IMR-90 (cell line): ENCODE measurements around the gene PEX5L. TPM values are rescaled to one million over a fixed set of nuclear protein-coding genes. Genes with fewer than 3 reads are reported as not detected.

Source experiments
- ATAC-seq: fragments of 200-7000 bp; cut with Tn5 transposase; 2 replicates; pipeline ENCODE4 v1.9.1; 2020; ENCODE audit warnings: low read depth, mild to moderate bottlenecking, moderate library complexity
- BruUV-seq: library from RNA; stranded (reverse); fragments of 400-500 nt; replicated peaks from 2 replicates; lab custom pipeline; 2021; lab: Mats Ljungman, UMichigan
- CTCF ChIA-PET: fragments of 300-600 bp; formaldehyde crosslinking; extraction: SDS; loops from one replicate; lab custom pipeline; 2021; ENCODE audit warnings: antibody characterized with exemption; lab: Yijun Ruan, JAX
- POLR2A ChIA-PET: fragments of 300-600 bp; sonication (Branson Sonifier 250); formaldehyde crosslinking; loops from one replicate; lab custom pipeline; 2022; ENCODE audit warnings: antibody characterized with exemption; ENCODE audit not compliant: unreplicated experiment; lab: Charles Lee
- DNase-seq: peaks from one replicate; pipeline ENCODE4 v3.0.0; 2013
- H2AFZ ChIP-seq: replicated peaks from 2 replicates; pipeline ENCODE3; 2013; ENCODE audit warnings: low read length, mild to moderate bottlenecking; ENCODE audit not compliant: poor library complexity
- H2AK5ac ChIP-seq: 2 replicates; pipeline ENCODE4 v1.6.1; 2013; ENCODE audit warnings: low read depth, low read length, inconsistent platforms
- H2AK9ac ChIP-seq: replicated peaks from 2 replicates; pipeline ENCODE3; 2013; ENCODE audit warnings: mild to moderate bottlenecking, low read depth, low read length, moderate library complexity; ENCODE audit not compliant: poor library complexity
- H2BK120ac ChIP-seq: 2 replicates; pipeline ENCODE4 v1.6.1; 2013; ENCODE audit warnings: low read depth, low read length, inconsistent platforms
- H2BK15ac ChIP-seq: 3 replicates; pipeline ENCODE4 v1.6.1; 2013; ENCODE audit warnings: low read depth, low read length, inconsistent platforms
- H2BK20ac ChIP-seq: 2 replicates; pipeline ENCODE4 v1.6.1; 2013; ENCODE audit warnings: low read depth, mild to moderate bottlenecking, inconsistent platforms, low read length, moderate library complexity
- H2BK5ac ChIP-seq: 2 replicates; pipeline ENCODE4 v1.6.1; 2013; ENCODE audit warnings: mild to moderate bottlenecking, low read depth, low read length, inconsistent platforms; ENCODE audit not compliant: poor library complexity, severe bottlenecking
- H3K14ac ChIP-seq: replicated peaks from 2 replicates; pipeline ENCODE4 v1.6.1; 2013; ENCODE audit warnings: low read depth, low read length, inconsistent platforms
- H3K18ac ChIP-seq: 2 replicates; pipeline ENCODE4 v1.6.1; 2013; ENCODE audit warnings: low read depth, low read length, control low read depth
- H3K23ac ChIP-seq: 2 replicates; pipeline ENCODE4 v1.6.1; 2013; ENCODE audit warnings: low read depth, low read length, inconsistent platforms
- H3K27ac ChIP-seq: 2 replicates; pipeline ENCODE4 v1.5.1; 2013; ENCODE audit warnings: mild to moderate bottlenecking, control low read depth, low read length; ENCODE audit not compliant: insufficient read depth
- H3K27me3 ChIP-seq: 2 replicates; pipeline ENCODE4 v1.6.1; 2013; ENCODE audit warnings: low read length; ENCODE audit not compliant: control insufficient read depth, insufficient read depth
- H3K36me3 ChIP-seq: 2 replicates; pipeline ENCODE4 v1.6.1; 2013; ENCODE audit warnings: low read length, mixed read lengths; ENCODE audit not compliant: control insufficient read depth, insufficient read depth
- H3K4ac ChIP-seq: 2 replicates; pipeline ENCODE4 v1.6.1; 2013; ENCODE audit warnings: low read depth, low read length, inconsistent platforms
- H3K4me1 ChIP-seq: 2 replicates; pipeline ENCODE4 v1.6.1; 2013; ENCODE audit warnings: low read length, mixed read lengths; ENCODE audit not compliant: control insufficient read depth, insufficient read depth
- H3K4me2 ChIP-seq: 2 replicates; pipeline ENCODE4 v1.6.1; 2013; ENCODE audit warnings: low read depth, mild to moderate bottlenecking, control low read depth, low read length, moderate library complexity
- H3K4me3 ChIP-seq: 2 replicates; pipeline ENCODE4 v1.5.1; 2013; ENCODE audit warnings: low read depth, mild to moderate bottlenecking, control low read depth, low read length, moderate library complexity; ENCODE audit not compliant: insufficient read depth
- H3K56ac ChIP-seq: 2 replicates; pipeline ENCODE4 v1.6.1; 2013; ENCODE audit warnings: low read length, inconsistent platforms; ENCODE audit not compliant: insufficient read depth; ENCODE audit errors: extremely low read depth
- H3K79me1 ChIP-seq, 2 experiments: 2 replicates each; pipeline ENCODE4 v1.6.1; 2013; ENCODE audit warnings: low read length in 2 of 2, inconsistent platforms in 1 of 2, low read depth in 1 of 2
- H3K9ac ChIP-seq: 2 replicates; pipeline ENCODE4 v1.6.1; 2013; ENCODE audit warnings: low read depth, low read length, control low read depth
- H3K9me1 ChIP-seq: 2 replicates; pipeline ENCODE4 v1.6.1; 2013; ENCODE audit warnings: low read length, inconsistent platforms; ENCODE audit not compliant: insufficient read depth
- H3K9me3 ChIP-seq: 2 replicates; pipeline ENCODE4 v1.6.1; 2013; ENCODE audit warnings: low read length; ENCODE audit not compliant: control insufficient read depth, insufficient read depth
- H4K20me1 ChIP-seq: 2 replicates; pipeline ENCODE4 v1.6.1; 2013; ENCODE audit warnings: low read length, inconsistent platforms; ENCODE audit not compliant: insufficient read depth
- H4K5ac ChIP-seq: 2 replicates; pipeline ENCODE4 v1.6.1; 2013; ENCODE audit warnings: mild to moderate bottlenecking, low read depth, low read length, control low read depth
- H4K8ac ChIP-seq, 2 experiments: 2 replicates each; pipeline ENCODE4 v1.6.1; 2013; ENCODE audit warnings: low read depth in 2 of 2, low read length in 2 of 2, control low read depth in 1 of 2, inconsistent platforms in 1 of 2
- H4K91ac ChIP-seq: 2 replicates; pipeline ENCODE4 v1.6.1; 2013; ENCODE audit warnings: low read depth, low read length, inconsistent platforms; ENCODE audit not compliant: insufficient read depth
- BHLHE40 ChIP-seq: fragments of 150-350 bp; IDR thresholded peaks from 2 replicates; pipeline ENCODE4 v1.6.1; 2016; ENCODE audit warnings: mild to moderate bottlenecking, low read depth, low read length
- CEBPB ChIP-seq: IDR thresholded peaks from 2 replicates; pipeline ENCODE4 v1.6.1; 2012; ENCODE audit warnings: low read depth, low read length, improper control_type of control experiment
- CTCF ChIP-seq: conservative IDR thresholded peaks from 2 replicates; pipeline ENCODE4 v1.5.1; 2012; ENCODE audit warnings: mild to moderate bottlenecking, low read depth, low read length, improper control_type of control experiment
- FOS ChIP-seq: fragments of 150-350 bp; IDR thresholded peaks from 2 replicates; pipeline ENCODE4 v1.6.1; 2016; ENCODE audit warnings: low read depth, low read length
- MAFK ChIP-seq: IDR thresholded peaks from 2 replicates; pipeline ENCODE4 v1.6.1; 2012; ENCODE audit warnings: low read depth, low read length, improper control_type of control experiment
- MAZ ChIP-seq: IDR thresholded peaks from 2 replicates; pipeline ENCODE4 v1.6.1; 2012; ENCODE audit warnings: low read depth, mild to moderate bottlenecking, low read length, improper control_type of control experiment, moderate library complexity, borderline replicate concordance
- NFE2L2 ChIP-seq: fragments of 150-350 bp; IDR thresholded peaks from 2 replicates; pipeline ENCODE4 v1.6.1; 2016; ENCODE audit warnings: low read depth, mild to moderate bottlenecking, low read length
- POLR2A ChIP-seq: IDR thresholded peaks from 2 replicates; pipeline ENCODE4 v1.6.1; 2012; ENCODE audit warnings: mild to moderate bottlenecking, low read depth, low read length
- RAD21 ChIP-seq: IDR thresholded peaks from 2 replicates; pipeline ENCODE4 v1.6.1; 2012; ENCODE audit warnings: low read length, improper control_type of control experiment
- RCOR1 ChIP-seq: IDR thresholded peaks from 2 replicates; pipeline ENCODE4 v1.6.1; 2012; ENCODE audit warnings: mild to moderate bottlenecking, low read length, improper control_type of control experiment; ENCODE audit not compliant: insufficient replicate concordance
- RFX5 ChIP-seq: IDR thresholded peaks from 2 replicates; pipeline ENCODE4 v1.8.0; 2012; ENCODE audit warnings: low read depth, mild to moderate bottlenecking, low read length, moderate library complexity
- USF2 ChIP-seq: fragments of 150-350 bp; IDR thresholded peaks from 2 replicates; pipeline ENCODE4 v1.6.1; 2017; ENCODE audit warnings: mild to moderate bottlenecking, antibody characterized with exemption, low read length, low read depth
- WGBS, 2 experiments: methylation state at CpG; one replicate each; pipeline versions ENCODE4 v1.1.5 to v1.1.7; 2013; ENCODE audit warnings: missing lambda C conversion rate in 2 of 2; ENCODE audit not compliant: insufficient read length in 1 of 2; ENCODE audit errors: extremely low coverage in 2 of 2; 5-methylcytosine and 5-hydroxymethylcytosine counted together
- dilution Hi-C: fragments of 300-500 bp; cut with HindIII; formaldehyde crosslinking; loops from one replicate; pipeline ENCODE4 v1.14.3; 2018; ENCODE audit warnings: low sequenced_read_pairs; ENCODE audit not compliant: unreplicated experiment
- in situ Hi-C: fragments of 300-500 bp; cut with MboI; formaldehyde crosslinking; loops from 3 replicates; pipeline ENCODE4 v1.14.3; 2019; ENCODE audit warnings: low sequenced_read_pairs, inconsistent platforms, mixed read lengths
- intact Hi-C: fragments of 100-400 bp; cut with micrococcal nuclease; formaldehyde crosslinking; loops from 2 replicates; pipeline ENCODE4 v1.10.0; 2022
- polyA plus RNA-seq, 3 experiments: library from polyadenylated mRNA; depleted of rRNA; stranded (reverse); fragments of >200 nt; gene quantifications; 2 replicates each; pipeline ENCODE4 v1.2.3, GENCODE V29; 2012; ENCODE audit warnings: low replicate concordance in 1 of 3
- total RNA-seq: library from RNA; depleted of rRNA; stranded (reverse); fragments of >200 nt; gene quantifications from 2 replicates; pipeline ENCODE4 v1.2.3, GENCODE V29; 2012

The PEX5L gene
- total and polyA plus RNA-seq, 2 of the 4 experiments (the other 2 are of a cell fraction): not detected

GRCh38 chr3:179896507-179896906 lies 140.2 kb downstream of the PEX5L start:
- dilution Hi-C loops: no loop called here
- H3K23ac ChIP-seq: no peak overlapping the region
- no peak overlapping the region for H2BK15ac ChIP-seq
- CTCF ChIA-PET: interaction anchor here (1.0 kb wide), 1 partner anchor 8 kb away, joined by 3 read pairs; no protein-coding TSS in a partner anchor
- H3K4ac ChIP-seq: no peak overlapping the region
- in situ Hi-C loops: no loop called here
- no peak overlapping the region for H2AFZ ChIP-seq
- no peaks in the 10 kb centered on the region for H4K20me1 ChIP-seq
- H3K9ac ChIP-seq: no peak overlapping the region
- DNase-seq: no peak
- no peak overlapping the region for H3K18ac ChIP-seq
- no peak for TF ChIP-seq USF2
- TF ChIP-seq RFX5: no peak
- TF ChIP-seq RCOR1: no peak
- TF ChIP-seq MAZ: no peak
- no peak for TF ChIP-seq MAFK
- TF ChIP-seq POLR2A: no peak
- TF ChIP-seq CTCF: no peak
- no peak for TF ChIP-seq CEBPB
- no peak for TF ChIP-seq FOS
- no peak for TF ChIP-seq BHLHE40
- TF ChIP-seq RAD21: no peak
- TF ChIP-seq NFE2L2: no peak
- H2AK9ac ChIP-seq: no peak overlapping the region
- H3K9me3 ChIP-seq: no peaks in the 10 kb centered on the region
- intact Hi-C loops: no loop called here
- no peak overlapping the region for H4K5ac ChIP-seq
- no peak overlapping the region for H2BK20ac ChIP-seq
- no peak for ATAC-seq
- POLR2A ChIA-PET: no interaction called here
- H3K27me3 ChIP-seq: no peaks in the 10 kb centered on the region
- H4K91ac ChIP-seq: no peak overlapping the region
- H3K4me2 ChIP-seq: no peak overlapping the region
- H3K4me1 ChIP-seq: no peaks in the 10 kb centered on the region
- H3K56ac ChIP-seq: no peak overlapping the region
- H2BK120ac ChIP-seq: no peak overlapping the region
- 20% methylated on average over 1 of the region's 2 CpGs; no CpG with 5 or more reads in 1 of the 2 experiments for WGBS, 2 experiments
- no TSS peak for BruUV-seq
- H2AK5ac ChIP-seq: no peak overlapping the region
- no peak overlapping the region for H4K8ac ChIP-seq
- no peak overlapping the region for H3K27ac ChIP-seq
- no peak overlapping the region for H3K14ac ChIP-seq
- H3K79me1 ChIP-seq: no peaks in the 10 kb centered on the region
- H3K4me3 ChIP-seq: no peak overlapping the region
- no peaks in the 10 kb centered on the region for H3K36me3 ChIP-seq
- no peaks in the 10 kb centered on the region for H3K9me1 ChIP-seq
- no peak overlapping the region for H2BK5ac ChIP-seq
